Cardiac muscle cell (in vitro differentiated cells and primary cell): ENCODE data around the gene PARD3. TPM values are rescaled to one million over a fixed set of nuclear protein-coding genes. Genes with fewer than 3 reads are reported as not detected.

Experiments used
- DNase-seq, 2 donors: peaks; one replicate each; pipeline versions ENCODE4 v3.0.0 to v3.0.0-alpha.2; 2010 to 2017; ENCODE audit warnings: low read depth in 1 of 2, low spot score in 1 of 2
- H3K27ac ChIP-seq: fragments of 200-600 bp; sonication (generic); 2 replicates; pipeline ENCODE4 v1.5.1; 2016
- H3K27me3 ChIP-seq: fragments of 200-600 bp; sonication (generic); 2 replicates; pipeline ENCODE4 v1.6.0; 2016; ENCODE audit warnings: control low read depth
- H3K36me3 ChIP-seq: fragments of 200-600 bp; sonication (generic); 2 replicates; pipeline ENCODE4 v1.5.1; 2016; ENCODE audit warnings: control low read depth
- H3K4me1 ChIP-seq: fragments of 200-600 bp; sonication (generic); 2 replicates; pipeline ENCODE4 v1.8.1; 2017; ENCODE audit warnings: low read depth, mild to moderate bottlenecking, mixed run types
- H3K4me3 ChIP-seq: fragments of 200-600 bp; sonication (generic); 2 replicates; pipeline ENCODE4 v1.5.1; 2016; ENCODE audit warnings: mild to moderate bottlenecking
- H3K9me3 ChIP-seq: fragments of 200-600 bp; sonication (generic); 2 replicates; pipeline ENCODE4 v1.5.1; 2017; ENCODE audit warnings: low read depth, mild to moderate bottlenecking, control low read depth
- polyA plus RNA-seq: library from polyadenylated mRNA; unstranded; fragments of >200 nt; fragmentation: Nextera tagmentation; extraction: Ambion mirVana; gene quantifications from 2 replicates; pipeline ENCODE4 v1.2.1, GENCODE V29; 2016
- total RNA-seq: library from RNA; depleted of rRNA; stranded (reverse); fragments of >200 nt; gene quantifications from 2 replicates; pipeline ENCODE4 v1.2.3, GENCODE V29; 2016
- TF ChIP-seq, protein P1 (sequence below): IDR thresholded peaks from 2 replicates; pipeline ENCODE4 v1.5.1; 2012; ENCODE audit warnings: low read depth, mild to moderate bottlenecking, low read length

The PARD3 gene
- total and polyA plus RNA-seq, 2 experiments from 2014 or later, result 36.5 to 64.8 TPM

DNA sequence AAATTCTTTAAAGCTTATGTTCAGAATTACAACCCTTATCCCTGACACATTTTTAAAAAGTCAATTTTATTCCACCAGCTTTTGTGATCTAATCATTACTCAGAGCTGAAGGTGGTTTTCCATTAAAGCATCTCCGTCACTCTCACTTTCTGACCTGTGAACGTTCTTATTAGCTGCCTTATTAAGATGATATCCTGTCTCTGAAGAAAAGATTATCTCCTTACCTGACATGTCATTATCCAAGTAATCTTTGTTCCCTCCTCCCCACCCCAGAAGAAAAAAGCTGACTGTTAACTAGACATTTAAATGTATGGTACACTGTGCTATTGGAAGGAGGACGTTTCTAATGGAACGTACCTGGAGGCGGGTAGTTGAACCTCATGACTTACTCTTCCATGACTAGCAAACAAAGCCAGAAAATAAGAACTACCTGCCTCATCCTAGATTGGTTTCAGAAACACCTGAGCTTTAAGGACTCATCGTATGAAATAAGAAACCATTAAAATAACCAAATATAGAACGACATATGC, 708.7 kb downstream of the PARD3 start:
- TF ChIP-seq, protein P1, sequence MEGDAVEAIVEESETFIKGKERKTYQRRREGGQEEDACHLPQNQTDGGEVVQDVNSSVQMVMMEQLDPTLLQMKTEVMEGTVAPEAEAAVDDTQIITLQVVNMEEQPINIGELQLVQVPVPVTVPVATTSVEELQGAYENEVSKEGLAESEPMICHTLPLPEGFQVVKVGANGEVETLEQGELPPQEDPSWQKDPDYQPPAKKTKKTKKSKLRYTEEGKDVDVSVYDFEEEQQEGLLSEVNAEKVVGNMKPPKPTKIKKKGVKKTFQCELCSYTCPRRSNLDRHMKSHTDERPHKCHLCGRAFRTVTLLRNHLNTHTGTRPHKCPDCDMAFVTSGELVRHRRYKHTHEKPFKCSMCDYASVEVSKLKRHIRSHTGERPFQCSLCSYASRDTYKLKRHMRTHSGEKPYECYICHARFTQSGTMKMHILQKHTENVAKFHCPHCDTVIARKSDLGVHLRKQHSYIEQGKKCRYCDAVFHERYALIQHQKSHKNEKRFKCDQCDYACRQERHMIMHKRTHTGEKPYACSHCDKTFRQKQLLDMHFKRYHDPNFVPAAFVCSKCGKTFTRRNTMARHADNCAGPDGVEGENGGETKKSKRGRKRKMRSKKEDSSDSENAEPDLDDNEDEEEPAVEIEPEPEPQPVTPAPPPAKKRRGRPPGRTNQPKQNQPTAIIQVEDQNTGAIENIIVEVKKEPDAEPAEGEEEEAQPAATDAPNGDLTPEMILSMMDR, result no peak
- H3K27me3 ChIP-seq, result no peaks in the 10 kb centered on the region
- no peak for DNase-seq
- no peak overlapping the region for H3K27ac ChIP-seq
- no peaks in the 10 kb centered on the region for H3K9me3 ChIP-seq
- H3K4me1 ChIP-seq, result no peaks in the 10 kb centered on the region
- H3K4me3 ChIP-seq, result no peak overlapping the region
- peaks cover 4% of the 10 kb centered on the region for H3K36me3 ChIP-seq

GRCh38 chr10:34104829-34105572, 710.1 kb downstream of the PARD3 start:
- Histone ChIP-seq H3K27me3 (no peaks in the 10 kb centered on the region), H3K4me1 (no peaks in the 10 kb centered on the region), H3K9me3 (no peaks in the 10 kb centered on the region), H3K36me3 (no peaks in the 10 kb centered on the region), H3K27ac (no peak overlapping the region), H3K4me3 (no peak overlapping the region)
- TF ChIP-seq, protein P1, result no peak
- DNase-seq, result peak in 1 of 2 donors; percentile 28

GRCh38 chr10:34102893-34103506, 712.1 kb downstream of the PARD3 start:
- DNase-seq, result peak in 1 of 2 donors; percentile 82
- TF ChIP-seq, protein P1, result no peak
- Histone ChIP-seq H3K27ac (no peak overlapping the region), H3K27me3 (no peaks in the 10 kb centered on the region), H3K36me3 (no peaks in the 10 kb centered on the region), H3K9me3 (no peaks in the 10 kb centered on the region), H3K4me1 (no peaks in the 10 kb centered on the region), H3K4me3 (no peak overlapping the region)

DNA sequence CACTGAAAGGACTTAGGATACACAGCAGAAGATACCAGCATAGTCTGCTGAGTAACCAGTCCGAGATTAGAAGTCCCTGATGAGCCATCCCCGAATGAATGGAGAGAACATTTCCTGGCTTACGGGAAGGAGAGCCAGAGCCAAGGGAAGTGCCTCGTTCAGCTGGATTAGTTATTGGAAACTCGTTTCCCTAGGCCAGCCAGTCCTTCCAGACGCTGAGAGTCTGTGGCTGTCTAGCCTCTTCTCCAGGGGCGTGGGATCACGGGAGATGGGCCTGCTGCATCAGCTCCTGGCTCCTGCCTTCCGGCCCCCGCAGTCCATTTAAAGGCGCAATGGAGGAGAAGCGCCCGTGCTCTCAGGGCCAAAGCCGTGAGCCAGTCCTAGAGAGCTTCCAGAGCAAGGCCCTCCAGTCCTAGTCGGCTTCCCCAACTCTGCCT, 712.8 kb downstream of the PARD3 start:
- no peaks in the 10 kb centered on the region for H3K9me3 ChIP-seq
- peak in 1 of 2 donors; percentile 81 for DNase-seq
- H3K4me3 ChIP-seq, result no peak overlapping the region
- no peaks in the 10 kb centered on the region for H3K36me3 ChIP-seq
- H3K27ac ChIP-seq, result no peak overlapping the region
- TF ChIP-seq, protein P1, result no peak
- no peaks in the 10 kb centered on the region for H3K4me1 ChIP-seq
- H3K27me3 ChIP-seq, result no peaks in the 10 kb centered on the region

DNA sequence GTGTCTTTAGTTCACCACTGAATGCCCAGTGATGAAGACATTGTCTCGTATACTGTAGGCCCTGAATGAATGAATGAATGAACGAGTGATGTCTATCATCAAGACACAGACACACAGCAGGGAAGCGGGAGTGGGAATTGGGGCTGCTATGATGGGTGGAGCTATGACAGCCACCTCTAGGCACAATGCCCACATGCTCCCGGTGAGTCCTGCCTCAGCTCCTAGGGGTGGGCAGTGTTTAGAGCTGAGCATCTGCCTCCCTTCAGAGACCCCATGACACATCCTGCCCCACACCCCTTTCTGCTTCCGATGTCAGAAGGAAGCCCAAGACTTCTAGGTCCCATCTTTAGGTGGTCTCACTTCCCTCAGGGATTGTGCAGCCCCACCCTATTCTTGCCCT, 714.1 kb downstream of the PARD3 start:
- no peaks in the 10 kb centered on the region for H3K4me1 ChIP-seq
- TF ChIP-seq, protein P1, result no peak
- H3K36me3 ChIP-seq, result no peaks in the 10 kb centered on the region
- no peaks in the 10 kb centered on the region for H3K27me3 ChIP-seq
- no peaks in the 10 kb centered on the region for H3K9me3 ChIP-seq
- DNase-seq, result no peak
- H3K4me3 ChIP-seq, result no peak overlapping the region
- no peak overlapping the region for H3K27ac ChIP-seq
